A549 (cell line): ENCODE results near the gene DCN.
"Not testable (repeated sequence)": the region's sequence is repeated elsewhere in the genome, so short reads cannot be mapped to it uniquely, and the experiment has no call there.

Source experiments
- CTCF ChIP-seq: fragments of >200 bp; sonication (Bioruptor Twin); formaldehyde crosslinking; IDR thresholded peaks from 3 replicates; pipeline ENCODE4 v1.5.1; 2016
- PBX3 ChIP-seq: IDR thresholded peaks from 2 replicates; pipeline ENCODE4 v1.6.1; 2012
- REST ChIP-seq: fragments of 200-600 bp; sonication (generic); IDR thresholded peaks from 2 replicates; pipeline ENCODE4 v1.6.1; 2016; ENCODE audit warnings: antibody characterized with exemption, mild to moderate bottlenecking, moderate library complexity
- USF2 ChIP-seq: fragments of 450-650 bp; IDR thresholded peaks from 2 replicates; pipeline ENCODE4 v1.6.1; 2014; ENCODE audit warnings: antibody characterized with exemption

- not testable (repeated sequence) for TF ChIP-seq CTCF, REST, USF2, PBX3
These were observed 24.7 kb upstream of the DCN start for GRCh38 chr12:91207301-91207700.
